ENCODE data around the gene TNFAIP2.
"Not testable (repeated sequence)": the region's sequence is repeated elsewhere in the genome, so short reads cannot be mapped to it uniquely, and the experiment has no call there.

The TNFAIP2 gene

GRCh38 chr14:103108749-103109207 is 14.5 kb upstream of the TNFAIP2 start:
- Mint-ChIP-seq H3K4me3 (no peak overlapping the region), H3K4me1 (peaks cover 8% of the 10 kb centered on the region), H3K27me3 (peaks cover 43% of the 10 kb centered on the region), H3K36me3 (no peaks in the 10 kb centered on the region), H3K27ac (no peak overlapping the region), H3K9me3 (no peaks in the 10 kb centered on the region)
- CTCF ChIA-PET: no interaction called here
- DNase-seq: no peak

- CTCF ChIA-PET: no interaction called here
- no peak for DNase-seq
Observed at GRCh38 chr14:103109535-103110441, 13.5 kb upstream of the TNFAIP2 start.

GRCh38 chr14:103110681-103111231 is 12.5 kb upstream of the TNFAIP2 start:
- Mint-ChIP-seq H3K9me3 (no peaks in the 10 kb centered on the region), H3K4me1 (peaks cover 6% of the 10 kb centered on the region), H3K27ac (peak overlapping the region; percentile 65), H3K27me3 (peaks cover 24% of the 10 kb centered on the region), H3K4me3 (no peak overlapping the region), H3K36me3 (no peaks in the 10 kb centered on the region)
- no peak for DNase-seq
- CTCF ChIA-PET: no interaction called here

More at GRCh38 chr14:103109535-103110441, 13.5 kb upstream of the TNFAIP2 start:
- H3K27ac Mint-ChIP-seq: no peak overlapping the region
- H3K4me1 Mint-ChIP-seq: peaks cover 7% of the 10 kb centered on the region
- no peak overlapping the region for H3K4me3 Mint-ChIP-seq
- no peaks in the 10 kb centered on the region for H3K36me3 Mint-ChIP-seq
- H3K27me3 Mint-ChIP-seq: peaks cover 33% of the 10 kb centered on the region
- H3K9me3 Mint-ChIP-seq: no peaks in the 10 kb centered on the region

GRCh38 chr14:103111232-103111868 is 11.9 kb upstream of the TNFAIP2 start:
- CTCF ChIA-PET: no interaction called here
- no peak for DNase-seq
- H3K4me3 Mint-ChIP-seq: no peak overlapping the region
- peaks cover 9% of the 10 kb centered on the region for H3K4me1 Mint-ChIP-seq
- H3K27me3 Mint-ChIP-seq: peaks cover 18% of the 10 kb centered on the region
- H3K27ac Mint-ChIP-seq: no peak overlapping the region
- no peaks in the 10 kb centered on the region for H3K36me3 Mint-ChIP-seq
- H3K9me3 Mint-ChIP-seq: no peaks in the 10 kb centered on the region

GRCh38 chr14:103112400-103113243 is 10.6 kb upstream of the TNFAIP2 start:
- H3K36me3 Mint-ChIP-seq: no peaks in the 10 kb centered on the region
- H3K9me3 Mint-ChIP-seq: no peaks in the 10 kb centered on the region
- H3K4me1 Mint-ChIP-seq: peaks cover 9% of the 10 kb centered on the region
- no peak for DNase-seq
- no peak overlapping the region for H3K27ac Mint-ChIP-seq
- peaks cover 8% of the 10 kb centered on the region for H3K27me3 Mint-ChIP-seq
- CTCF ChIA-PET: no interaction called here
- no peak overlapping the region for H3K4me3 Mint-ChIP-seq

GRCh38 chr14:103113303-103113702 is 10.0 kb upstream of the TNFAIP2 start:
- no peaks in the 10 kb centered on the region for H3K9me3 Mint-ChIP-seq
- H3K36me3 Mint-ChIP-seq: no peaks in the 10 kb centered on the region
- CTCF ChIA-PET: no interaction called here
- H3K4me1 Mint-ChIP-seq: peaks cover 9% of the 10 kb centered on the region
- H3K27ac Mint-ChIP-seq: no peak overlapping the region
- DNase-seq: no peak
- H3K4me3 Mint-ChIP-seq: no peak overlapping the region
- H3K27me3 Mint-ChIP-seq: peaks cover 12% of the 10 kb centered on the region

- Mint-ChIP-seq H3K4me3 (no peak overlapping the region), H3K4me1 (peaks cover 9% of the 10 kb centered on the region), H3K27ac (no peak overlapping the region), H3K9me3 (no peaks in the 10 kb centered on the region), H3K27me3 (peaks cover 16% of the 10 kb centered on the region), H3K36me3 (no peaks in the 10 kb centered on the region)
- CTCF ChIA-PET: no interaction called here
- DNase-seq: no peak
Observed at GRCh38 chr14:103113774-103114173, 9.5 kb upstream of the TNFAIP2 start.

- not testable (repeated sequence) for H3K4me1 Mint-ChIP-seq, H3K27ac Mint-ChIP-seq, H3K4me3 Mint-ChIP-seq, H3K36me3 Mint-ChIP-seq, H3K9me3 Mint-ChIP-seq
- H3K27me3 Mint-ChIP-seq: peaks cover 27% of the 10 kb centered on the region
- DNase-seq: peak; percentile 32
- CTCF ChIA-PET: interaction anchor here (2.2 kb wide), 1 partner anchor 11 kb away, joined by 5 read pairs; no protein-coding TSS in a partner anchor
Observed at GRCh38 chr14:103115086-103115679, 8.1 kb upstream of the TNFAIP2 start.

- no peak for DNase-seq
- CTCF ChIA-PET: interaction anchor here (2.2 kb wide), 1 partner anchor 11 kb away, joined by 5 read pairs; no protein-coding TSS in a partner anchor
- Mint-ChIP-seq H3K9me3 (no peaks in the 10 kb centered on the region), H3K36me3 (no peaks in the 10 kb centered on the region), H3K27me3 (peaks cover 29% of the 10 kb centered on the region), H3K4me3 (no peak overlapping the region), H3K27ac (no peak overlapping the region), H3K4me1 (peaks cover 9% of the 10 kb centered on the region)
Observed at GRCh38 chr14:103115845-103116572, 7.3 kb upstream of the TNFAIP2 start.

- no peaks in the 10 kb centered on the region for H3K36me3 Mint-ChIP-seq
- no peak for DNase-seq
- peaks cover 9% of the 10 kb centered on the region for H3K4me1 Mint-ChIP-seq
- H3K27me3 Mint-ChIP-seq: peaks cover 33% of the 10 kb centered on the region
- H3K4me3 Mint-ChIP-seq: no peak overlapping the region
- no peak overlapping the region for H3K27ac Mint-ChIP-seq
- no peaks in the 10 kb centered on the region for H3K9me3 Mint-ChIP-seq
- CTCF ChIA-PET: interaction anchor here (1.1 to 2.2 kb wide), 2 partner anchors 12 to 24 kb away, joined by 3 to 5 read pairs; no protein-coding TSS in a partner anchor
Observed at GRCh38 chr14:103116636-103117035, 6.6 kb upstream of the TNFAIP2 start.

- not testable (repeated sequence) for H3K4me3 Mint-ChIP-seq, H3K36me3 Mint-ChIP-seq, H3K4me1 Mint-ChIP-seq, H3K27ac Mint-ChIP-seq, DNase-seq, H3K9me3 Mint-ChIP-seq
- CTCF ChIA-PET: interaction anchor here (0.6 to 1.5 kb wide), 3 partner anchors 12 to 242 kb away, joined by 3 to 5 read pairs (median 3); no protein-coding TSS in a partner anchor
- peaks cover 42% of the 10 kb centered on the region for H3K27me3 Mint-ChIP-seq
Observed at GRCh38 chr14:103117499-103117898, 5.8 kb upstream of the TNFAIP2 start.

GRCh38 chr14:103118018-103118662 is 5.1 kb upstream of the TNFAIP2 start:
- DNase-seq: no peak
- Mint-ChIP-seq H3K27ac (no peak overlapping the region), H3K9me3 (no peaks in the 10 kb centered on the region), H3K4me3 (no peak overlapping the region), H3K36me3 (no peaks in the 10 kb centered on the region), H3K27me3 (peaks cover 49% of the 10 kb centered on the region), H3K4me1 (peaks cover 9% of the 10 kb centered on the region)
- CTCF ChIA-PET: interaction anchor here (0.6 to 1.5 kb wide), 3 partner anchors 13 to 243 kb away, joined by 3 to 5 read pairs (median 3); no protein-coding TSS in a partner anchor

All from activated naive CD4-positive, alpha-beta T cell treated with anti-CD3 and anti-CD28 coated beads, Interleukin-2, amount 10 ng/mL, durations not matched to agents 7 days and 5 days (primary cell).